Hepatocyte (in vitro differentiated cells): ENCODE data around the gene NOVA1. TPM values are rescaled to one million over a fixed set of nuclear protein-coding genes. Genes with fewer than 3 reads are reported as not detected.

Experiments used
- DNase-seq: peaks from one replicate; pipeline ENCODE4 v3.0.0-alpha.2; 2016; ENCODE audit warnings: low spot score
- H2AFZ ChIP-seq: fragments of 200-600 bp; sonication (generic); 2 replicates; pipeline ENCODE4 v1.6.0; 2016; ENCODE audit warnings: antibody characterized with exemption, mild to moderate bottlenecking
- H3K27ac ChIP-seq: fragments of 200-600 bp; sonication (generic); 2 replicates; pipeline ENCODE4 v1.5.1; 2016; ENCODE audit warnings: mild to moderate bottlenecking
- H3K27me3 ChIP-seq: fragments of 200-600 bp; sonication (generic); 2 replicates; pipeline ENCODE4 v1.6.1; 2016
- H3K36me3 ChIP-seq: fragments of 200-600 bp; sonication (generic); replicated peaks from 2 replicates; pipeline ENCODE4 v1.5.1; 2016; ENCODE audit warnings: low read depth; ENCODE audit not compliant: insufficient read depth
- H3K4me1 ChIP-seq: fragments of 200-600 bp; sonication (generic); 2 replicates; pipeline ENCODE4 v1.5.1; 2016; ENCODE audit warnings: mild to moderate bottlenecking, moderate library complexity; ENCODE audit not compliant: insufficient read depth
- H3K4me2 ChIP-seq: fragments of 200-600 bp; sonication (generic); 2 replicates; pipeline ENCODE4 v1.6.0; 2016
- H3K4me3 ChIP-seq: fragments of 200-600 bp; sonication (generic); 2 replicates; pipeline ENCODE4 v1.5.1; 2016; ENCODE audit warnings: mild to moderate bottlenecking
- H3K79me2 ChIP-seq: fragments of 200-600 bp; sonication (generic); 2 replicates; pipeline ENCODE4 v1.6.0; 2017; ENCODE audit warnings: mild to moderate bottlenecking
- H3K9me2 ChIP-seq: fragments of 200-600 bp; sonication (generic); replicated peaks from 2 replicates; pipeline ENCODE4 v1.6.0; 2017; ENCODE audit warnings: mild to moderate bottlenecking; ENCODE audit not compliant: insufficient read depth
- H3K9me3 ChIP-seq: fragments of 200-600 bp; sonication (generic); 2 replicates; pipeline ENCODE4 v1.5.1; 2016; ENCODE audit warnings: low read depth, mild to moderate bottlenecking
- H4K20me1 ChIP-seq: fragments of 200-600 bp; sonication (generic); 2 replicates; pipeline ENCODE4 v1.6.0; 2016; ENCODE audit warnings: mild to moderate bottlenecking; ENCODE audit not compliant: insufficient read depth, poor library complexity, severe bottlenecking
- CTCF ChIP-seq: fragments of 200-600 bp; sonication (generic); IDR thresholded peaks from 2 replicates; pipeline ENCODE4 v1.5.1; 2016; ENCODE audit warnings: antibody characterized with exemption, mild to moderate bottlenecking; ENCODE audit not compliant: poor library complexity
- EZH2 ChIP-seq: fragments of 200-600 bp; sonication (generic); IDR thresholded peaks from 2 replicates; pipeline ENCODE4 v1.6.1; 2016; ENCODE audit warnings: antibody characterized with exemption, mild to moderate bottlenecking, borderline replicate concordance
- EZH2phosphoT487 ChIP-seq: fragments of 200-600 bp; sonication (generic); IDR thresholded peaks from one replicate; pipeline ENCODE4 v1.6.1; 2018; ENCODE audit warnings: antibody characterized with exemption, mild to moderate bottlenecking, low read depth, moderate library complexity; ENCODE audit not compliant: unreplicated experiment, severe bottlenecking
- WGBS: methylation state at CpG from one replicate; pipeline ENCODE4 v1.1.6; 2016; ENCODE audit warnings: low lambda C conversion rate; ENCODE audit errors: missing lambda C conversion rate; 5-methylcytosine and 5-hydroxymethylcytosine counted together
- polyA plus RNA-seq: library from polyadenylated mRNA; unstranded; fragments of >200 nt; fragmentation: Nextera tagmentation; extraction: Ambion mirVana; gene quantifications from 2 replicates; pipeline ENCODE4 v1.2.1, GENCODE V29; 2016
- total RNA-seq: library from RNA; depleted of rRNA; stranded (reverse); fragments of >200 nt; gene quantifications from 2 replicates; pipeline ENCODE4 v1.2.3, GENCODE V29; 2014

The NOVA1 gene
- total and polyA plus RNA-seq, 2 experiments from 2014 or later = 1.7 to 2.7 TPM

- Histone ChIP-seq H2AFZ (peak overlapping the region; percentile 73), H3K27ac (no peak overlapping the region), H3K36me3 (no peaks in the 10 kb centered on the region), H3K9me2 (no peaks in the 10 kb centered on the region), H3K9me3 (no peaks in the 10 kb centered on the region), H3K4me2 (peak overlapping the region; percentile 82), H3K79me2 (no peaks in the 10 kb centered on the region), H3K4me1 (no peaks in the 10 kb centered on the region), H3K4me3 (peak overlapping the region; percentile 95), H3K27me3 (peaks cover 24% of the 10 kb centered on the region), H4K20me1 (no peaks in the 10 kb centered on the region)
- TF ChIP-seq EZH2 (no peak), EZH2phosphoT487 (no peak), CTCF (no peak)
- no peak for DNase-seq
- 14% methylated on average over 8 of the region's 8 CpGs for WGBS
Measured at GRCh38 chr14:26595926-26596542, 1.8 kb downstream of the NOVA1 start.

- Histone ChIP-seq H2AFZ (no peak overlapping the region), H3K9me3 (no peaks in the 10 kb centered on the region), H3K4me3 (no peak overlapping the region), H3K27ac (no peak overlapping the region), H3K4me2 (peak overlapping the region; percentile 82), H3K79me2 (no peaks in the 10 kb centered on the region), H3K27me3 (peaks cover 18% of the 10 kb centered on the region), H3K9me2 (no peaks in the 10 kb centered on the region), H4K20me1 (no peaks in the 10 kb centered on the region), H3K4me1 (no peaks in the 10 kb centered on the region), H3K36me3 (no peaks in the 10 kb centered on the region)
- no peak for TF ChIP-seq CTCF
- TF ChIP-seq EZH2 = no peak
- 86% methylated on average over 2 of the region's 2 CpGs for WGBS
- no peak for DNase-seq
Measured at GRCh38 chr14:26594756-26595545, 2.9 kb downstream of the NOVA1 start.

GRCh38 chr14:26594148-26594547 lies 3.7 kb downstream of the NOVA1 start:
- Histone ChIP-seq H2AFZ (no peak overlapping the region), H3K36me3 (no peaks in the 10 kb centered on the region), H3K79me2 (no peaks in the 10 kb centered on the region), H4K20me1 (no peaks in the 10 kb centered on the region), H3K9me2 (no peaks in the 10 kb centered on the region), H3K9me3 (no peaks in the 10 kb centered on the region), H3K4me1 (no peaks in the 10 kb centered on the region), H3K4me2 (no peak overlapping the region), H3K27me3 (peaks cover 11% of the 10 kb centered on the region), H3K27ac (no peak overlapping the region), H3K4me3 (no peak overlapping the region)
- DNase-seq = no peak
- WGBS = 63% methylated on average over 2 of the region's 2 CpGs
- TF ChIP-seq EZH2phosphoT487 (no peak), CTCF (no peak), EZH2 (no peak)
